OCI-LY7 (cell line): ENCODE results near the gene DCHS1. TPM values are rescaled to one million over a fixed set of nuclear protein-coding genes. Genes with fewer than 3 reads are reported as not detected.
A peak's percentile ranks its signal among the peaks of the same experiment; 100 is the strongest.
"Not testable (repeated sequence)": the region's sequence is repeated elsewhere in the genome, so short reads cannot be mapped to it uniquely, and the experiment has no call there.

Source experiments
- BruUV-seq: library from RNA; stranded (reverse); fragments of 400-500 nt; replicated peaks from 2 replicates; lab custom pipeline; 2021; lab: Mats Ljungman, UMichigan
- CTCF ChIA-PET: fragments of 300-600 bp; sonication (Branson Sonifier 250); formaldehyde crosslinking; loops from one replicate; lab custom pipeline; 2022; ENCODE audit warnings: antibody characterized with exemption; ENCODE audit not compliant: unreplicated experiment; lab: Charles Lee
- POLR2A ChIA-PET: fragments of 300-600 bp; sonication (Branson Sonifier 250); formaldehyde crosslinking; loops from one replicate; lab custom pipeline; 2022; ENCODE audit warnings: antibody characterized with exemption; lab: Charles Lee
- DNase-seq: peaks from one replicate; pipeline ENCODE4 v3.0.0-alpha.2; 2015; ENCODE audit warnings: low spot score
- H2AFZ ChIP-seq: fragments of 200-600 bp; sonication (generic), shearing (Covaris generic); 2 replicates; pipeline ENCODE4 v1.6.1; 2014; ENCODE audit warnings: mild to moderate bottlenecking, antibody characterized with exemption, low read length, moderate library complexity
- H3K27ac ChIP-seq: fragments of 200-600 bp; sonication (generic); 2 replicates; pipeline ENCODE4 v1.5.1; 2014; ENCODE audit warnings: mixed run types, low read depth, mild to moderate bottlenecking, moderate library complexity, low read length, inconsistent platforms; ENCODE audit not compliant: poor library complexity, severe bottlenecking
- H3K36me3 ChIP-seq: fragments of 200-600 bp; sonication (generic); 2 replicates; pipeline ENCODE4 v1.6.1; 2014; ENCODE audit warnings: mild to moderate bottlenecking, antibody characterized with exemption, low read length, moderate library complexity, mixed read lengths; ENCODE audit not compliant: insufficient read depth
- H3K4me1 ChIP-seq: fragments of 200-600 bp; sonication (generic); 2 replicates; pipeline ENCODE4 v1.5.1; 2014; ENCODE audit warnings: mild to moderate bottlenecking, low read length; ENCODE audit not compliant: insufficient read depth, poor library complexity, severe bottlenecking
- H3K4me2 ChIP-seq: fragments of 200-600 bp; sonication (generic); 2 replicates; pipeline ENCODE4 v1.6.1; 2014; ENCODE audit warnings: mild to moderate bottlenecking, low read length
- H3K4me3 ChIP-seq: fragments of 200-600 bp; sonication (generic); 2 replicates; pipeline ENCODE4 v1.5.1; 2014; ENCODE audit warnings: mild to moderate bottlenecking, low read depth, low read length; ENCODE audit not compliant: poor library complexity, severe bottlenecking
- H3K79me2 ChIP-seq: fragments of 200-600 bp; sonication (generic); 2 replicates; pipeline ENCODE4 v1.6.1; 2016; ENCODE audit warnings: low read depth, mild to moderate bottlenecking, low read length, moderate library complexity, mixed read lengths; ENCODE audit not compliant: insufficient read depth
- H3K9me2 ChIP-seq: fragments of 200-600 bp; sonication (generic); 2 replicates; pipeline ENCODE4 v1.6.1; 2016; ENCODE audit warnings: mild to moderate bottlenecking, low read length, mixed read lengths; ENCODE audit not compliant: insufficient read depth
- H3K9me3 ChIP-seq: fragments of 200-600 bp; sonication (generic); 2 replicates; pipeline ENCODE4 v1.6.1; 2014; ENCODE audit warnings: mild to moderate bottlenecking, mixed run types, low read length, mixed read lengths
- H4K20me1 ChIP-seq: fragments of 200-600 bp; sonication (generic); 2 replicates; pipeline ENCODE4 v1.6.1; 2014; ENCODE audit warnings: mild to moderate bottlenecking, antibody characterized with exemption, low read length, moderate library complexity, mixed read lengths; ENCODE audit not compliant: insufficient read depth
- EZH2phosphoT487 ChIP-seq: fragments of 200-600 bp; sonication (generic); IDR thresholded peaks from 2 replicates; pipeline ENCODE4 v1.6.1; 2018; ENCODE audit warnings: low read depth, borderline replicate concordance, mild to moderate bottlenecking, mixed run types, antibody characterized with exemption, low read length, moderate library complexity, mixed read lengths
- intact Hi-C: fragments of 100-400 bp; cut with micrococcal nuclease; formaldehyde crosslinking; loops from one replicate; pipeline ENCODE4 v1.10.0; 2022; ENCODE audit not compliant: unreplicated experiment
- total RNA-seq, 2 experiments: library from RNA; depleted of rRNA in 1 of 2; stranded (reverse); fragments of >200 nt in 1 of 2; shearing (Covaris generic) in 1 of 2; gene quantifications; 2 replicates each; pipeline ENCODE4 v1.2.3, GENCODE V29; 2014 to 2022
- TF ChIP-seq, protein P1 (sequence below): fragments of 200-600 bp; sonication (generic); conservative IDR thresholded peaks from 2 replicates; pipeline ENCODE4 v1.5.1; 2014; ENCODE audit warnings: mild to moderate bottlenecking, antibody characterized with exemption, low read length, moderate library complexity, mixed read lengths

DCHS1 gene
- total RNA-seq, 2 experiments from 2014 or later, result 0.67 to 1.1 TPM

DNA sequence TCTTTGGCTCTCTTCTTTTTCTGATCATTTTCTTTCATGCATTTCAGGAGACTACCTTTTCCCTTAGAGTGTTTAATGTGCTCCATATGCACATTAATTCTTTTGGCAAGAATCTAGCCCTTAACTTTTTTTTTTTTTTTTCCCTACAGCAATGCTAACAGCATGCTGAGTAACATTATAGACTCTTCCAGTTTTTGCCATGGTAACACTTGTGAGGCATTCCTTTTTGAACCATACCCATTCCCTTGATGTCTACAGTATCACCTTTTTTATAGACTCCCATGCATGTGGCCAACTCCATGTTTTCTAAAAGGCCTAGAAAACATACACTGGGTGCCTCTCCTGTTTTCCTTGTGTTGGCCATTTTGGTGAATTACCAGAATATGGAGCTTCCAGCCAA is 30.4 kb upstream of the DCHS1 start:
- peaks cover 21% of the 10 kb centered on the region for H3K79me2 ChIP-seq
- DNase-seq, result no peak
- ChIA-PET CTCF (no interaction called here), POLR2A (interaction anchor here (0.6 to 1.4 kb wide), 5 partner anchors 39 to 309 kb away, joined by 3 to 4 read pairs (median 3); partner anchors contain the start of genes ARFIP2 and TIMM10B)
- peaks cover 13% of the 10 kb centered on the region for H3K36me3 ChIP-seq
- H3K4me2 ChIP-seq, result no peak overlapping the region
- H3K27ac ChIP-seq, result no peak overlapping the region
- intact Hi-C loops, result loop anchor here (10.0 kb wide), 1 partner anchor 451 kb away; the partner anchor contains the start of genes CNGA4 and FHIP1B
- no peaks in the 10 kb centered on the region for H3K9me3 ChIP-seq
- H2AFZ ChIP-seq, result no peak overlapping the region
- H3K9me2 ChIP-seq, result no peaks in the 10 kb centered on the region
- no TSS peak for BruUV-seq
- H3K4me3 ChIP-seq, result no peak overlapping the region
- peaks cover 11% of the 10 kb centered on the region for H3K4me1 ChIP-seq
- H4K20me1 ChIP-seq, result peaks cover 9% of the 10 kb centered on the region
- TF ChIP-seq, protein P1, sequence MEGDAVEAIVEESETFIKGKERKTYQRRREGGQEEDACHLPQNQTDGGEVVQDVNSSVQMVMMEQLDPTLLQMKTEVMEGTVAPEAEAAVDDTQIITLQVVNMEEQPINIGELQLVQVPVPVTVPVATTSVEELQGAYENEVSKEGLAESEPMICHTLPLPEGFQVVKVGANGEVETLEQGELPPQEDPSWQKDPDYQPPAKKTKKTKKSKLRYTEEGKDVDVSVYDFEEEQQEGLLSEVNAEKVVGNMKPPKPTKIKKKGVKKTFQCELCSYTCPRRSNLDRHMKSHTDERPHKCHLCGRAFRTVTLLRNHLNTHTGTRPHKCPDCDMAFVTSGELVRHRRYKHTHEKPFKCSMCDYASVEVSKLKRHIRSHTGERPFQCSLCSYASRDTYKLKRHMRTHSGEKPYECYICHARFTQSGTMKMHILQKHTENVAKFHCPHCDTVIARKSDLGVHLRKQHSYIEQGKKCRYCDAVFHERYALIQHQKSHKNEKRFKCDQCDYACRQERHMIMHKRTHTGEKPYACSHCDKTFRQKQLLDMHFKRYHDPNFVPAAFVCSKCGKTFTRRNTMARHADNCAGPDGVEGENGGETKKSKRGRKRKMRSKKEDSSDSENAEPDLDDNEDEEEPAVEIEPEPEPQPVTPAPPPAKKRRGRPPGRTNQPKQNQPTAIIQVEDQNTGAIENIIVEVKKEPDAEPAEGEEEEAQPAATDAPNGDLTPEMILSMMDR, result no peak
- TF ChIP-seq EZH2phosphoT487, result no peak

DNA sequence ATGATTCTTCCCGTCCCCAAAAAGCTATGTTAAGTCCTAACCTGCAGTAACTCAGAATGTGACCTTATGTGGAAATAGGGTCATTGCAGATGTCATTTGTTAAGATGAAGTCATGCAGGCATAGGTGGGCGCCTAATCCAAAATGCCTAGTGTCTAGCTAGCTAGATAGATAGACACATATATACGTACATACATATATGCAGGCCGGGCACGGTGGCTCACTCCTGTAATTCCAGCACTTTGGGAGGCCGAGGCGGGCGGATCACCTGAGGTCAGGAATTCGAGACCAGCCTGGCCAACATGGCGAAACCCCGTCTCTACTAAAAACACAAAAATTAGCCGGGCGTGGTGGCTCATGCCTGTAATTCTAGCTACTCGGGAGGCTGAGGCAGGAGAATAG is 28.5 kb upstream of the DCHS1 start:
- Histone ChIP-seq H3K4me1 (peaks cover 15% of the 10 kb centered on the region), H2AFZ (peak overlapping the region; percentile 90), H3K4me2 (peak overlapping the region; percentile 69), H3K27ac (peak overlapping the region; percentile 44), H3K4me3 (peak overlapping the region; percentile 85), H4K20me1 (peaks cover 18% of the 10 kb centered on the region), H3K36me3 (peaks cover 32% of the 10 kb centered on the region), H3K79me2 (peaks cover 30% of the 10 kb centered on the region)
- not testable (repeated sequence) for DNase-seq, BruUV-seq, H3K9me3 ChIP-seq, H3K9me2 ChIP-seq
- ChIA-PET CTCF (interaction anchor here (0.6 to 1.9 kb wide), 5 partner anchors 22 to 246 kb away, joined by 3 to 6 read pairs (median 4); partner anchors contain the start of gene TAF10), POLR2A (interaction anchor here (0.7 to 3.0 kb wide), 8 partner anchors 12 to 752 kb away, joined by 3 to 22 read pairs (median 4); partner anchors contain the start of gene TAF10)
- intact Hi-C loops, result loop anchor here (10.0 kb wide), 1 partner anchor 449 kb away; the partner anchor contains the start of genes CNGA4 and FHIP1B

DNA sequence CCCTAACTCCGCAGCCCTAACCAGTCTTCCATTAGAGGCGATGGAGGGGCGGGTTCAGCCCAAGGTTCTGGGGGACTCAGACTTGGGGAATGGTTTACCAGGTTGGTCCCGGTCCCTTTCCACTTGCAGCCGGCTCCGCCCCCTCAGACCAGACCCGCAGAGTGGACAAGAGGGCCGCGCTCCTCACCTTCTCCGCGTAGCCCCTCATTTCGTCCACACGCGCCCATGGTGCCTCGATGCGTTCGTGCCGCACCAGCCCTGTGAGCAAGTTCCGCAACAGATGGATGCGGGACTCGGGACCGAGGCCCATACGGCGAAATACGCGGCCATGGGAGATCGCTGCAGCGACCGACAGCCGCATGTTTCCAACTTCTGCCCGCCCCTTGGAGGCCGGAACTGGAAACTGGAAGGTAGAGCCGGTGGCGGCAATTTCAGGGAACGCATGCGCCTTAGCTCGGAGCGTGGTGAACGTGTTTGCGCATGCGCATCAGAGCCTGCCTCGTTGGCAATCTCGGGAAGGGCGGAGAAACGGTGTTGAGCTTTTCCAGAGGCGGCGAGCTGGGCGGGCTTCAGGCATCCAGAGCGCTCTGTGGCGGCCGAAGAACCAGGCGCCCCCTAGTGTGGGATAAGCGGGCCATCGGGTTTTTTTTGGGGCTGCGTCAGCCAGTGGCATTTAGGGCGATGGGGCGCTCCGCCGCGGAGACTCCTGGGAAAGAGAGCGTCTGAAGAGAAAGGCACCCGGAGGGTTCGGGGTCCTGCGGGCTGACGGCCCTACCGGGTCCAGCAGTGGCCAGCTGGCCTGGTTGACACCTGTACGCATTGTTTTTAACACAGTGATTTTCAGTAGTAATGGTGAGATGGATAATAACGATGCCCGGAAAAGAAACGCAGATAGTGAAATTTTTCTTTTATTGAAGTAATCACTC is 27.6 kb upstream of the DCHS1 start, which contains the start of gene MRPL17:
MRPL17 (minus strand) TSS at position 405 of the 926 bp plus-strand sequence; CDS start at position 361, 44 bp downstream.
- Histone ChIP-seq H3K27ac (peak within 1 kb of the TSS; percentile 57), H3K36me3 (peaks cover 34% of the 10 kb centered on the region), H3K4me1 (peaks cover 15% of the 10 kb centered on the region), H3K9me3 (no peaks in the 10 kb centered on the region), H2AFZ (peak within 1 kb of the TSS; percentile 90), H3K9me2 (no peaks in the 10 kb centered on the region), H3K4me2 (peak within 1 kb of the TSS; percentile 93), H4K20me1 (peaks cover 18% of the 10 kb centered on the region), H3K79me2 (peaks cover 30% of the 10 kb centered on the region), H3K4me3 (peak within 1 kb of the TSS; percentile 85)
- intact Hi-C loops, result loop anchor here (1.0 to 10.0 kb wide), 6 partner anchors 71 to 448 kb away; partner anchors contain the start of genes CNGA4, FHIP1B, TAF10 and ZNF215
- BruUV-seq, result no TSS peak
- ChIA-PET CTCF (interaction anchor here (0.6 to 1.9 kb wide), 10 partner anchors 23 to 1304 kb away, joined by 3 to 7 read pairs (median 4); partner anchors contain the start of genes EIF3F, TAF10 and TPP1), POLR2A (interaction anchor here (0.7 to 3.1 kb wide), 22 partner anchors 8 to 447 kb away, joined by 3 to 22 read pairs (median 3); partner anchors contain the start of genes ARFIP2, ILK, TAF10 and TIMM10B)
- DNase-seq, result peak; percentile 100
- TF ChIP-seq EZH2phosphoT487, result no peak
- TF ChIP-seq, protein P1, result peak; percentile 87
